GM21381 (cell line): ENCODE measurements around the gene SEL1L2.

ENCODE experiments used
- ATAC-seq: cut with Tn5 transposase; IDR thresholded peaks from one replicate; pipeline ENCODE4 v1.9.1; 2021; ENCODE audit warnings: mild to moderate bottlenecking, moderate library complexity; ENCODE audit not compliant: unreplicated experiment

Gene SEL1L2

GRCh38 chr20:13873831-13874230, 116.6 kb downstream of the SEL1L2 start:
- no peak for ATAC-seq

GRCh38 chr20:13870170-13870748, 120.2 kb downstream of the SEL1L2 start:
- no peak for ATAC-seq

GRCh38 chr20:13868331-13868730, 122.1 kb downstream of the SEL1L2 start:
- ATAC-seq: no peak

GRCh38 chr20:13865791-13866351, 124.5 kb downstream of the SEL1L2 start:
- ATAC-seq: no peak

GRCh38 chr20:13865156-13865555, 125.3 kb downstream of the SEL1L2 start:
- ATAC-seq: no peak

- ATAC-seq: no peak
Measured at GRCh38 chr20:13863244-13863643, 127.2 kb downstream of the SEL1L2 start.

- ATAC-seq: no peak
Measured at GRCh38 chr20:13862245-13862644, 128.2 kb downstream of the SEL1L2 start.

GRCh38 chr20:13858871-13859270, 131.5 kb downstream of the SEL1L2 start:
- no peak for ATAC-seq

GRCh38 chr20:13858439-13858838, 132.0 kb downstream of the SEL1L2 start:
- no peak for ATAC-seq

- no peak for ATAC-seq
Measured at GRCh38 chr20:13857961-13858360, 132.5 kb downstream of the SEL1L2 start.

- ATAC-seq: no peak
Measured at GRCh38 chr20:13857304-13857703, 133.1 kb downstream of the SEL1L2 start.

- no peak for ATAC-seq
Measured at GRCh38 chr20:13856354-13856753, 134.1 kb downstream of the SEL1L2 start.

GRCh38 chr20:13855613-13856012, 134.8 kb downstream of the SEL1L2 start:
- ATAC-seq: no peak

GRCh38 chr20:13852306-13852705, 138.1 kb downstream of the SEL1L2 start:
- no peak for ATAC-seq

- ATAC-seq: no peak
Measured at GRCh38 chr20:13851279-13851678, 139.1 kb downstream of the SEL1L2 start.

- no peak for ATAC-seq
Measured at GRCh38 chr20:13844296-13844695, 146.1 kb downstream of the SEL1L2 start.

- ATAC-seq: no peak
Measured at GRCh38 chr20:13841206-13841605, 149.2 kb downstream of the SEL1L2 start.

- no peak for ATAC-seq
Measured at GRCh38 chr20:13840093-13840465, 150.3 kb downstream of the SEL1L2 start.

GRCh38 chr20:13839421-13840092, 150.9 kb downstream of the SEL1L2 start:
- no peak for ATAC-seq

GRCh38 chr20:13838664-13839063, 151.8 kb downstream of the SEL1L2 start:
- ATAC-seq: no peak

- no peak for ATAC-seq
Measured at GRCh38 chr20:13831476-13831875, 158.9 kb downstream of the SEL1L2 start.

GRCh38 chr20:13825465-13825864, 164.9 kb downstream of the SEL1L2 start:
- ATAC-seq: no peak

- no peak for ATAC-seq
Measured at GRCh38 chr20:13824459-13824858, 166.0 kb downstream of the SEL1L2 start.
